Endothelial cell of umbilical vein (primary cell): Measurements from ENCODE around the gene NEDD4L. TPM values are rescaled to one million over a fixed set of nuclear protein-coding genes. Genes with fewer than 3 reads are reported as not detected.

Experiments used
- BruUV-seq: library from RNA; stranded (reverse); fragments of 400-500 nt; replicated peaks from 2 replicates; lab custom pipeline; 2021; lab: Mats Ljungman, UMichigan
- CTCF ChIA-PET: fragments of 300-600, 350-600 bp; sonication (Branson Sonifier 250); formaldehyde crosslinking; loops from one replicate; lab custom pipeline; 2021; ENCODE audit warnings: antibody characterized with exemption, inconsistent platforms; lab: Charles Lee
- POLR2A ChIA-PET: fragments of 300-600, 350-600 bp; sonication (Branson Sonifier 250); formaldehyde crosslinking; loops from one replicate; lab custom pipeline; 2021; ENCODE audit warnings: antibody characterized with exemption, inconsistent platforms; lab: Charles Lee
- DNase-seq: peaks from one replicate; pipeline ENCODE4 v3.0.0-alpha.2; 2011; ENCODE audit warnings: low read depth, low spot score
- FAIRE-seq: peaks from 2 replicates; lab custom pipeline; 2011; peaks lifted over from hg19 to GRCh38; lab: Jason Lieb, UNC
- H2AFZ ChIP-seq: 2 replicates; pipeline ENCODE4 v1.6.0; 2012; ENCODE audit warnings: low read depth, low read length, control low read depth, inconsistent platforms
- H3K27ac ChIP-seq: 2 replicates; pipeline ENCODE4 v1.5.1; 2011; ENCODE audit warnings: low read depth, mild to moderate bottlenecking, control low read depth, low read length, moderate library complexity; ENCODE audit not compliant: insufficient read depth
- H3K27me3 ChIP-seq, 2 experiments: 2 replicates each; pipeline versions ENCODE4 v1.6.0 to v1.6.1; 2011; ENCODE audit warnings: low read length in 2 of 2, mixed read lengths in 1 of 2; ENCODE audit not compliant: control insufficient read depth in 2 of 2, insufficient read depth in 2 of 2
- H3K36me3 ChIP-seq, 2 experiments: 2 replicates in 1 of 2; 3 replicates in 1 of 2; pipeline ENCODE4 v1.5.1; 2011; ENCODE audit warnings: low read length in 2 of 2, mild to moderate bottlenecking in 1 of 2, moderate library complexity in 1 of 2; ENCODE audit not compliant: control insufficient read depth in 2 of 2, insufficient read depth in 2 of 2; ENCODE audit errors: extremely low read depth in 1 of 2
- H3K4me1 ChIP-seq: 3 replicates; pipeline ENCODE4 v1.5.1; 2011; ENCODE audit warnings: mild to moderate bottlenecking, low read length; ENCODE audit not compliant: control insufficient read depth, insufficient read depth; ENCODE audit errors: extremely low read depth
- H3K4me2 ChIP-seq: 2 replicates; pipeline ENCODE4 v1.6.1; 2011; ENCODE audit warnings: low read length, control low read depth, mixed read lengths; ENCODE audit not compliant: insufficient read depth
- H3K4me3 ChIP-seq, 3 experiments: fragments of 200-600 bp in 1 of 3; sonication (generic), shearing (Covaris generic) in 1 of 3; replicated peaks in 1 of 3; 2 replicates each; pipeline ENCODE4 v1.5.1; 2011 to 2016; ENCODE audit warnings: control low read depth in 3 of 3, low read length in 3 of 3, mild to moderate bottlenecking in 2 of 3, inconsistent platforms in 1 of 3, low read depth in 1 of 3, moderate library complexity in 1 of 3; ENCODE audit not compliant: insufficient read depth in 1 of 3
- H3K79me2 ChIP-seq: 2 replicates; pipeline ENCODE4 v1.6.0; 2012; ENCODE audit warnings: low read length, inconsistent platforms; ENCODE audit not compliant: control insufficient read depth, insufficient read depth
- H3K9ac ChIP-seq: replicated peaks from 2 replicates; pipeline ENCODE3; 2011; ENCODE audit warnings: low read length, control low read depth; ENCODE audit not compliant: insufficient read depth; ENCODE audit errors: extremely low read depth
- H3K9me1 ChIP-seq: replicated peaks from 3 replicates; pipeline ENCODE4 v1.6.0; 2011; ENCODE audit warnings: mild to moderate bottlenecking, low read length; ENCODE audit not compliant: control insufficient read depth, insufficient read depth; ENCODE audit errors: extremely low read depth
- H3K9me3 ChIP-seq: replicated peaks from 2 replicates; pipeline ENCODE4 v1.5.1; 2012; ENCODE audit warnings: low read length, inconsistent platforms; ENCODE audit not compliant: control insufficient read depth, insufficient read depth
- H4K20me1 ChIP-seq: replicated peaks from 2 replicates; pipeline ENCODE3; 2011; ENCODE audit warnings: mild to moderate bottlenecking, low read length; ENCODE audit not compliant: control insufficient read depth, insufficient read depth; ENCODE audit errors: extremely low read depth
- EZH2 ChIP-seq: IDR thresholded peaks from 2 replicates; pipeline ENCODE4 v1.6.1; 2012; ENCODE audit warnings: borderline replicate concordance, low read depth, mild to moderate bottlenecking, moderate library complexity, low read length, inconsistent platforms; ENCODE audit not compliant: severe bottlenecking
- FOS ChIP-seq: IDR thresholded peaks from 2 replicates; pipeline ENCODE4 v1.6.1; 2011; ENCODE audit warnings: mild to moderate bottlenecking, low read length, moderate library complexity, borderline replicate concordance; ENCODE audit not compliant: insufficient read depth
- JUN ChIP-seq: IDR thresholded peaks from 2 replicates; pipeline ENCODE4 v1.6.1; 2011; ENCODE audit warnings: borderline replicate concordance, low read depth; ENCODE audit not compliant: insufficient read length, insufficient read depth
- MYC ChIP-seq: IDR thresholded peaks from one replicate; pipeline ENCODE4 v1.6.1; 2011; ENCODE audit warnings: mild to moderate bottlenecking, low read depth, low read length
- POLR2A ChIP-seq: IDR thresholded peaks from 2 replicates; pipeline ENCODE4 v1.6.1; 2012; ENCODE audit warnings: low read depth, mild to moderate bottlenecking, control low read depth, low read length
- POLR2AphosphoS5 ChIP-seq: IDR thresholded peaks from 2 replicates; pipeline ENCODE4 v1.6.1; 2012; ENCODE audit warnings: low read depth, mild to moderate bottlenecking, control low read depth, low read length, moderate library complexity; ENCODE audit not compliant: insufficient read depth
- dilution Hi-C: fragments of 300-500 bp; cut with MboI; formaldehyde crosslinking; loops from one replicate; pipeline ENCODE4 v1.15.0; 2019; ENCODE audit warnings: low sequenced_read_pairs; ENCODE audit not compliant: extremely low pct_ligation_motif_present
- intact Hi-C: fragments of 100-400 bp; cut with micrococcal nuclease; formaldehyde crosslinking; loops from one replicate; pipeline ENCODE4 v1.10.0; 2022
- polyA plus RNA-seq, 4 experiments: library from polyadenylated mRNA; depleted of rRNA in 3 of 4; stranded (reverse) in 3 of 4; unstranded in 1 of 4; fragments of >200 nt; gene quantifications; 2 replicates each; pipeline versions ENCODE4 v1.2.1 to v1.2.3, GENCODE V29; 2011 to 2012; ENCODE audit warnings: missing spikeins in 1 of 4
- total RNA-seq: library from RNA; stranded (reverse); gene quantifications from 2 replicates; pipeline ENCODE4 v1.2.3, GENCODE V29; 2021
- TF ChIP-seq, protein P1 (sequence below), 2 donors: IDR thresholded peaks; 1 replicate in 1 of 2; 2 replicates in 1 of 2; pipeline ENCODE4 v1.5.1; 2011; ENCODE audit warnings: low read length in 2 of 2, mild to moderate bottlenecking in 2 of 2, moderate library complexity in 2 of 2, control low read depth in 1 of 2, inconsistent platforms in 1 of 2, low read depth in 1 of 2; ENCODE audit not compliant: insufficient read depth in 1 of 2; ENCODE audit errors: extremely low read depth in 1 of 2
- TF ChIP-seq, protein P2 (sequence below): IDR thresholded peaks from 2 replicates; pipeline ENCODE4 v1.6.1; 2011; ENCODE audit not compliant: insufficient read depth, insufficient read length

NEDD4L gene
- total and polyA plus RNA-seq, 2 donors (not counting 3 experiments of a cell fraction or from before 2014, with no cell fraction given), result 20.5 to 78.9 TPM

DNA sequence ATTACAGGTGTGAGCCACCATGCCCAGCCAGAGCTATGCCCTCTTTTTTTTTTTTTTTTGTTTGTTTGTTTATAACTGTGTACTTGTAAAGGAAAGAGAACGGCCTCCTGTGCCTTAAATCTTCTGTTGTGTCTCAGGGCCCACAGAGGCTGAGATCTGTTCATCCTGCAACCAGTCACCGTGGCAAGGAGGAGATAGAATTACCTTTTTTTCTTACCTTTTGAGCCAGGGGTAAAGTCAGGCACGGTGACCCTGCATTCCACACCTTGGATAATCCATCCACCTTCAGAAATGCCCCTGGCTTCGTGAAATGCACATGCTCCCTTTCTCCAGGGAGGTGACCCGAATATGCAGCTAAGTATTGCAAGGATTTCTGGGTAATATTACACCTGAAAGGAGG lies 12.8 kb downstream of the NEDD4L start:
- Histone ChIP-seq H3K9me1 (no peaks in the 10 kb centered on the region), H3K9me3 (no peaks in the 10 kb centered on the region), H3K27ac (no peak overlapping the region), H3K4me1 (no peaks in the 10 kb centered on the region), H3K4me2 (no peak overlapping the region), H3K79me2 (no peaks in the 10 kb centered on the region), H2AFZ (no peak overlapping the region), H3K4me3 (no peak overlapping the region), H3K9ac (no peak overlapping the region), H3K36me3 (no peaks in the 10 kb centered on the region), H3K27me3 (no peaks in the 10 kb centered on the region), H4K20me1 (no peaks in the 10 kb centered on the region)
- ChIA-PET CTCF (interaction anchor here (1.1 to 2.6 kb wide), 3 partner anchors 11 to 79 kb away, joined by 4 to 20 read pairs (median 6); no protein-coding TSS in a partner anchor), POLR2A (no interaction called here)
- FAIRE-seq (no peak), DNase-seq (no peak)
- TF ChIP-seq POLR2A, result no peak
- TF ChIP-seq EZH2, result no peak
- TF ChIP-seq MYC, result no peak
- TF ChIP-seq, protein P1, sequence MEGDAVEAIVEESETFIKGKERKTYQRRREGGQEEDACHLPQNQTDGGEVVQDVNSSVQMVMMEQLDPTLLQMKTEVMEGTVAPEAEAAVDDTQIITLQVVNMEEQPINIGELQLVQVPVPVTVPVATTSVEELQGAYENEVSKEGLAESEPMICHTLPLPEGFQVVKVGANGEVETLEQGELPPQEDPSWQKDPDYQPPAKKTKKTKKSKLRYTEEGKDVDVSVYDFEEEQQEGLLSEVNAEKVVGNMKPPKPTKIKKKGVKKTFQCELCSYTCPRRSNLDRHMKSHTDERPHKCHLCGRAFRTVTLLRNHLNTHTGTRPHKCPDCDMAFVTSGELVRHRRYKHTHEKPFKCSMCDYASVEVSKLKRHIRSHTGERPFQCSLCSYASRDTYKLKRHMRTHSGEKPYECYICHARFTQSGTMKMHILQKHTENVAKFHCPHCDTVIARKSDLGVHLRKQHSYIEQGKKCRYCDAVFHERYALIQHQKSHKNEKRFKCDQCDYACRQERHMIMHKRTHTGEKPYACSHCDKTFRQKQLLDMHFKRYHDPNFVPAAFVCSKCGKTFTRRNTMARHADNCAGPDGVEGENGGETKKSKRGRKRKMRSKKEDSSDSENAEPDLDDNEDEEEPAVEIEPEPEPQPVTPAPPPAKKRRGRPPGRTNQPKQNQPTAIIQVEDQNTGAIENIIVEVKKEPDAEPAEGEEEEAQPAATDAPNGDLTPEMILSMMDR (IDR thresholded peaks at IDR 0.05; ENCODE audit: extremely low read depth in 1 of 2, insufficient read depth in 1 of 2, low read depth in 1 of 2, low read length in 2 of 2), result no peak
- TF ChIP-seq POLR2AphosphoS5, result no peak
- TF ChIP-seq FOS, result no peak
- no peak for TF ChIP-seq JUN
- TF ChIP-seq, protein P2, sequence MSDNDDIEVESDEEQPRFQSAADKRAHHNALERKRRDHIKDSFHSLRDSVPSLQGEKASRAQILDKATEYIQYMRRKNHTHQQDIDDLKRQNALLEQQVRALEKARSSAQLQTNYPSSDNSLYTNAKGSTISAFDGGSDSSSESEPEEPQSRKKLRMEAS, result no peak
- dilution Hi-C loops (no loop called here), intact Hi-C loops (no loop called here)
- no TSS peak for BruUV-seq
